Cardiac fibroblast (primary cell): ENCODE measurements around the gene ATP2B2.

Experiments
- DNase-seq, 2 donors: peaks; one replicate each; pipeline versions ENCODE4 v3.0.0 to v3.0.0-alpha.2; 2010; ENCODE audit warnings: low read depth in 2 of 2
- H3K4me3 ChIP-seq, 2 donors: replicated peaks in 1 of 2; 1 replicate in 1 of 2; 2 replicates in 1 of 2; pipeline ENCODE4 v1.5.1; 2011; ENCODE audit warnings: low read depth in 2 of 2, low read length in 2 of 2, mild to moderate bottlenecking in 2 of 2, moderate library complexity in 1 of 2
- CTCF ChIP-seq: IDR thresholded peaks from one replicate; pipeline ENCODE4 v1.5.1; 2011; ENCODE audit warnings: low read depth, mild to moderate bottlenecking, low read length, inconsistent platforms

ATP2B2 gene

GRCh38 chr3:10496121-10496863, 9.1 kb downstream of the ATP2B2 start:
- DNase-seq: no peak
- H3K4me3 ChIP-seq: no peak overlapping the region
- TF ChIP-seq CTCF: no peak

- TF ChIP-seq CTCF: no peak
- DNase-seq: no peak
- no peak overlapping the region for H3K4me3 ChIP-seq
Observed at GRCh38 chr3:10495614-10496013, 9.8 kb downstream of the ATP2B2 start.

GRCh38 chr3:10495003-10495402, 10.4 kb downstream of the ATP2B2 start:
- TF ChIP-seq CTCF: no peak
- H3K4me3 ChIP-seq: no peak overlapping the region
- peak; percentile 28 to 39 for DNase-seq

GRCh38 chr3:10494180-10494579, 11.2 kb downstream of the ATP2B2 start:
- H3K4me3 ChIP-seq: no peak overlapping the region
- DNase-seq: no peak
- no peak for TF ChIP-seq CTCF

GRCh38 chr3:10493202-10493589, 12.2 kb downstream of the ATP2B2 start:
- TF ChIP-seq CTCF: no peak
- no peak overlapping the region for H3K4me3 ChIP-seq
- no peak for DNase-seq

- H3K4me3 ChIP-seq: no peak overlapping the region
- DNase-seq: no peak
- TF ChIP-seq CTCF: no peak
Observed at GRCh38 chr3:10492364-10493201, 12.8 kb downstream of the ATP2B2 start.
